GM12892 (cell line): ENCODE results near the gene ST7L.
A peak's percentile ranks its signal among the peaks of the same experiment; 100 is the strongest.

ENCODE experiments used
- DNase-seq: peaks from one replicate; pipeline ENCODE4 v3.0.0; 2011; ENCODE audit not compliant: insufficient read length
- FAIRE-seq: peaks from 2 replicates; lab custom pipeline; 2011; peaks lifted over from hg19 to GRCh38; lab: Jason Lieb, UNC
- POLR2A ChIP-seq: IDR thresholded peaks from 2 replicates; pipeline ENCODE4 v1.6.1; 2011; ENCODE audit warnings: low read depth, low read length, control low read depth
- POLR2AphosphoS5 ChIP-seq: IDR thresholded peaks from 2 replicates; pipeline ENCODE4 v1.6.1; 2011; ENCODE audit warnings: low read depth, low read length, control low read depth
- TAF1 ChIP-seq: IDR thresholded peaks from 2 replicates; pipeline ENCODE4 v1.6.1; 2011; ENCODE audit warnings: low read depth, mild to moderate bottlenecking, control low read depth, low read length, borderline replicate concordance

Gene ST7L

DNA sequence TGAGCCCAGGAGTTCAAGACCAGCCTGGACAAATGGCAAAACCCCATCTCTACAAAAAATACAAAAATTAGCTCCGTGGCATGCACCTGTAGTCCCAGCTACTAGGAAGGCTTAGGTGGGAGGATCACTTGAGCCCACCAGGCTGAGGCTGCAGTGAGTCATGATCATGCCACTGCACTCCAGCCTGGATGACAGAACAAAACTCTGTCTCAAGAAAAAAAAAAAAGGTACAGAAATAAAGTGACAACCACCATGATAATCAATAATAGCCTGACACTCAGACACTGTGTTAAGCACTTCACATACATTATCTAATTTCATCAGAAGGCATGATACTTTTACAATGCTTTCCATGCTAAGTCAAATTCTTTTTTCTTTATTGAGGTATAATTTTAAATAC lies 53.1 kb downstream of the ST7L start:
- DNase-seq (no peak), FAIRE-seq (no peak)
- TF ChIP-seq POLR2A (no peak), TAF1 (no peak), POLR2AphosphoS5 (no peak)

GRCh38 chr1:112564081-112564480 lies 54.9 kb downstream of the ST7L start:
- no peak for DNase-seq
- TF ChIP-seq POLR2AphosphoS5: no peak
- no peak for TF ChIP-seq TAF1
- TF ChIP-seq POLR2A: no peak
- no peak for FAIRE-seq

GRCh38 chr1:112563341-112563740 lies 55.6 kb downstream of the ST7L start:
- DNase-seq (no peak), FAIRE-seq (no peak)

DNA sequence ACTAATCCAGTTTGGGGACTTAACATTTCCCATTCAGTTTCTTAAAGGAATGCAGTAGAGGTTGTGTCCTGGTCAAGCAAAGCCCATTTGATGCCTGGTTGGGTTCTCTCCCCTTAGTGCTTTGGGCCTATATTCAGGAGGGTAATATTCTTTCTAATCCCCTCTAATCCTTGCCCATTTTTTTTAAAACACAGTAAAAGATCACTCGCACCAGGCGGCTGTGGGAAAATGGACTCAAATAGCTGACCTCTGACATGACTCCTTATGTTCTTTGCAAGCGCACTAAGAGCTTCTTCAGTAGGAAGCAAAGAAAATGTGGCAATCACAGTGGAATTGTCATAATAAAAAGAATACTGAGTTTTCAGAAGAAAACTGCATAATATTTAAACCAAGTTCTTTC lies 60.3 kb downstream of the ST7L start:
- TF ChIP-seq POLR2AphosphoS5 (no peak), TAF1 (no peak), POLR2A (no peak)
- DNase-seq: no peak
- no peak for FAIRE-seq

More at GRCh38 chr1:112563341-112563740, 55.6 kb downstream of the ST7L start:
- TF ChIP-seq TAF1 (no peak), POLR2A (no peak), POLR2AphosphoS5 (no peak)

DNA sequence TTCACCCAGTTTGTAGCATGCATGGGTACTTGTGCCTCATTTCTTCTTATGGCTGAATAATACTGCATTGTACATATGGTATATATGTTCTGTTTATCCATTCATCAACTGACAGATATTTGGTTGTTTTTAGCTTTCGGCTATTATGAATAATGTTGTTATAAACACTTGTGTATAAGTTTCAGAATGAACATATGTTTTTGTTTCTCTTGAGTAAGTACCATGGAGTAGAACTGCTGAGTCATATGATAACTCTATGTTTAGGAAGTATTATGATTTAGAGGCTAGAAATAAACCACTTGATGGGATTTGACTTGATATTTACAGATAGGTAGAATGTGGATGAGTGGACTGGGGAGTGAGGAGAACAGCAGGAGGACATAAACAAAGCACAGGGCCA lies 61.6 kb downstream of the ST7L start:
- DNase-seq (no peak), FAIRE-seq (peak; percentile 67)
- no peak for TF ChIP-seq POLR2A
- no peak for TF ChIP-seq POLR2AphosphoS5
- no peak for TF ChIP-seq TAF1

DNA sequence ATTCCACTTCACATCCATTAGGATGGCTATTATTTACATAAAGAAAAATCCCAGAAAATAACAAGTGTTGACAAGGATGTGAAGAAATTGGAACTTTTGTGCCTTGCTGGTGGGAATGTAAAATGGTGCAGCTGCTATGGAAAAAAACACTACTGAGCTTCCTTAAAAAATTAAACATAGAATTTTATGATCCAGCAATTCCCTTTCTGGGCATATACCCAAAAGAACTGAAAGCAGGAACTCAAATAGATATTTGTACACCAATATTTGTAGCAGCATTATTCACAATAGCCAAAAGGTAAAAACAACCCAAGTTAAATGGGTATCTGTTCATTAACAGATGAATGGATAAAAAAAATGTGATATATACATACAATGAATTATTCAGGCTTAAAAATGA lies 64.5 kb downstream of the ST7L start:
- no peak for TF ChIP-seq POLR2AphosphoS5
- no peak for TF ChIP-seq TAF1
- no peak for TF ChIP-seq POLR2A
- DNase-seq: no peak
- no peak for FAIRE-seq

DNA sequence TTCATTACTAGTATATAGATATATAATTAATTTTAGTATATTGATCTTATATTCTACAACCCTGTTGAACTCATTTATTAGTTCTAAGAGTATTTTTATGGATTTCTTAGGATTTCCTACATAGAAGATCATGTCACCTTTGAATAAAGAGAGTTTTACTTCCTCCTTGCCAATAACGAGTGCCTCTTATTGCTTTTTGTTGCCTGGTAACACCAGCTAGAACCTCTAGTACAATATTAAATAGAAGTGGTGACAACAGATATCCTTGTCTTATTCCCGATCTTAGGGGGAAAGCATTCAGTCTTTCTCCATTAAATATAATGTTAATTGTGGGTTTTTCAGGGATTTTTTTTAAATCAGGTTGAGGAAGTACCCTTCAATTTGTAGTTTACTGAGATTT lies 69.4 kb downstream of the ST7L start:
- FAIRE-seq (no peak), DNase-seq (no peak)
- TF ChIP-seq POLR2A: no peak

DNA sequence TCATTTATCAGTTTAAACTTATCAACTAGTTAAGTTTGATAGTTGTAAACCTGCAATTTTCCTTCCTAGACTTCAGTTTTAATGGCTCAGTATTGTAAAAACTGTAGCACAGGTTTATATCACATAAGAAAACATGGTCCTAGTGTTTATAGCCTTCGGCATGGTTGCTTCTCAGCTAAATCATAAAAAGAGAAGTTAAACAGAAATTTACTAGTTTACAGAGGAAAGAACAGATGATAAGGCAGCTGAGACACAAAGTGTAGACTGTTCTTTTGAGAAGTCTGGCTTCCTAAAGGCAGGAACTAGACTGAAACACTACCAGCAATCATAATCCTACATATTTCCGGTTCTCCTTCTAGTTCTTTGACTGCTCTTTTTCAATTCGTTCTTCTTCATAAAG lies 70.4 kb downstream of the ST7L start:
- FAIRE-seq (no peak), DNase-seq (no peak)
- TF ChIP-seq TAF1 (no peak), POLR2AphosphoS5 (no peak), POLR2A (no peak)

GRCh38 chr1:112546076-112546475 lies 72.9 kb downstream of the ST7L start:
- DNase-seq (no peak), FAIRE-seq (no peak)
- no peak for TF ChIP-seq POLR2AphosphoS5
- TF ChIP-seq TAF1: no peak
- TF ChIP-seq POLR2A: no peak

DNA sequence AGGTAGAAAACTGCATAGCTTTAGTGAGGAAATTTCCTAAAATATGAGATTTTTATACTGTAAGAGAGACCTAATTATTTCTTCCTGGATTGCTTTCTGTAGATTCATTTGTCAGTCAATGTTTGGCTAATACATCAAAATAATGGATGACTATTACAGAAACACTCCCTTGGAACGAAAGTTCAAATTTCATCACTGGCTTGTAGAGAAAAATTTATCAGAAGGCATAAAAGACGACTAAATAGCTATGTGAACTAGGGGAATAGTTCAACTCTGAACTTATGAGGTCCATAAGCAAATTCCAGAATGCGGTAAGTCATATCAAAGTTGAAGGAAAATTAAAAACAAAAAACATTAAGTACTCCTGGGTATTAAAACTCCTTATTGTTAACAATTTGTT lies 74.2 kb downstream of the ST7L start:
- no peak for FAIRE-seq
- TF ChIP-seq POLR2AphosphoS5: no peak
- TF ChIP-seq TAF1: no peak
- no peak for TF ChIP-seq POLR2A
- DNase-seq: no peak

- DNase-seq (no peak), FAIRE-seq (no peak)
- TF ChIP-seq POLR2A (no peak), TAF1 (no peak), POLR2AphosphoS5 (no peak)
These were observed 74.8 kb downstream of the ST7L start for GRCh38 chr1:112544011-112544688.

- DNase-seq: no peak
- no peak for FAIRE-seq
- TF ChIP-seq POLR2A (no peak), TAF1 (no peak), POLR2AphosphoS5 (no peak)
These were observed 76.6 kb downstream of the ST7L start for GRCh38 chr1:112542206-112542973.

GRCh38 chr1:112541299-112541698 lies 77.6 kb downstream of the ST7L start:
- FAIRE-seq: no peak

More at GRCh38 chr1:112541299-112541698, 77.6 kb downstream of the ST7L start:
- DNase-seq: no peak
- no peak for TF ChIP-seq TAF1
- no peak for TF ChIP-seq POLR2AphosphoS5
- TF ChIP-seq POLR2A: no peak
